ENCODE results near the gene ZNFX1. TPM values are rescaled to one million over a fixed set of nuclear protein-coding genes. Genes with fewer than 3 reads are reported as not detected.

The ZNFX1 gene
- total and polyA plus RNA-seq, 9 of the 15 experiments (the other 6 are each of a cell fraction or from before 2014, with no cell fraction given), result 3.8 to 13.8 (median 10.3) TPM

DNA sequence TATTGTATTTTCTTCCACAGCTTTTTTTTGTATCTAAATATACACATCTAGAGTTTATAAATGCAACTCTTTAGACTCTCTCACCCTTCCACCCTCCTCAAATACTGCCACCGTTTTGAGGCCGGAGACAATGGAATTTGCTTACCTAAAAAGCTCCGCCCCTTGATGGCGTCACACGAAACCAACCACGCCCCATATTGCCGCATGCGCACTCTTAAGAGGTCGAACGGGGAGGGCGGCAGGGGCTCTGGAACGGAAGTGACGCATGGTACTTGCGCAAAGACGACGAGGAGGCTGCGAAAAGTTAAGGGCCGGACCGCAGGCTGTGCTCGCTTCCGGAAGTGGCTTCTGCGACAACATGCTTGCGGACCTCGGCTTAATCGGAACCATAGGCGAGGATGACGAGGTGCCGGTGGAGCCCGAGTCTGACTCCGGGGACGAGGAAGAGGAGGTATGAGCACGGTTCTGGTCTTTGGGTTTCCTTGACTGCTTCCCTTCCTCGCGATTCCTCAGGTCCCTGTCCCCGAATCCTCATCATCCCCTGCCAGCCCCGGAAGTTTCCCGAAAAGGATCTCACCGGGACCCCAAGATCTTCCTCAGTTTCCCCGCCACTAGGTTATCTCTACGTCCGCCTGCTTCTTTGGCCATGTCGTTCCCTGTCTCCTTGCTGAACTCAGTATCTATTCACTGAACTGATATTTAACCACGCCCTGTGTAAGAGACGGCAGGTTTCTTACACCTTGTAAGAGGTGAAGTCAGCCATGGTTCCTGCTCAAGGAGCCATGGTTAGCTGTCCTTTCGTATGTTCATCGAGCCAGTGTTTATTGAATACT is 58.5 kb downstream of the ZNFX1 start, which contains the start of gene DDX27 (continued):
- TF ChIP-seq, protein P1, sequence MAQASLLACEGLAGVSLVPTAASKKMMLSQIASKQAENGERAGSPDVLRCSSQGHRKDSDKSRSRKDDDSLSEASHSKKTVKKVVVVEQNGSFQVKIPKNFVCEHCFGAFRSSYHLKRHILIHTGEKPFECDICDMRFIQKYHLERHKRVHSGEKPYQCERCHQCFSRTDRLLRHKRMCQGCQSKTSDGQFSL (CRISPR knock-in tag; IDR thresholded peaks at IDR 0.05), result no peak
- TF ChIP-seq, protein P1 (tag; IDR thresholded peaks at IDR 0.05), result no peak
- TF ChIP-seq FOXA1 (IDR thresholded peaks at IDR 0.05; ENCODE audit: borderline replicate concordance), result no peak
- TF ChIP-seq, protein P2, sequence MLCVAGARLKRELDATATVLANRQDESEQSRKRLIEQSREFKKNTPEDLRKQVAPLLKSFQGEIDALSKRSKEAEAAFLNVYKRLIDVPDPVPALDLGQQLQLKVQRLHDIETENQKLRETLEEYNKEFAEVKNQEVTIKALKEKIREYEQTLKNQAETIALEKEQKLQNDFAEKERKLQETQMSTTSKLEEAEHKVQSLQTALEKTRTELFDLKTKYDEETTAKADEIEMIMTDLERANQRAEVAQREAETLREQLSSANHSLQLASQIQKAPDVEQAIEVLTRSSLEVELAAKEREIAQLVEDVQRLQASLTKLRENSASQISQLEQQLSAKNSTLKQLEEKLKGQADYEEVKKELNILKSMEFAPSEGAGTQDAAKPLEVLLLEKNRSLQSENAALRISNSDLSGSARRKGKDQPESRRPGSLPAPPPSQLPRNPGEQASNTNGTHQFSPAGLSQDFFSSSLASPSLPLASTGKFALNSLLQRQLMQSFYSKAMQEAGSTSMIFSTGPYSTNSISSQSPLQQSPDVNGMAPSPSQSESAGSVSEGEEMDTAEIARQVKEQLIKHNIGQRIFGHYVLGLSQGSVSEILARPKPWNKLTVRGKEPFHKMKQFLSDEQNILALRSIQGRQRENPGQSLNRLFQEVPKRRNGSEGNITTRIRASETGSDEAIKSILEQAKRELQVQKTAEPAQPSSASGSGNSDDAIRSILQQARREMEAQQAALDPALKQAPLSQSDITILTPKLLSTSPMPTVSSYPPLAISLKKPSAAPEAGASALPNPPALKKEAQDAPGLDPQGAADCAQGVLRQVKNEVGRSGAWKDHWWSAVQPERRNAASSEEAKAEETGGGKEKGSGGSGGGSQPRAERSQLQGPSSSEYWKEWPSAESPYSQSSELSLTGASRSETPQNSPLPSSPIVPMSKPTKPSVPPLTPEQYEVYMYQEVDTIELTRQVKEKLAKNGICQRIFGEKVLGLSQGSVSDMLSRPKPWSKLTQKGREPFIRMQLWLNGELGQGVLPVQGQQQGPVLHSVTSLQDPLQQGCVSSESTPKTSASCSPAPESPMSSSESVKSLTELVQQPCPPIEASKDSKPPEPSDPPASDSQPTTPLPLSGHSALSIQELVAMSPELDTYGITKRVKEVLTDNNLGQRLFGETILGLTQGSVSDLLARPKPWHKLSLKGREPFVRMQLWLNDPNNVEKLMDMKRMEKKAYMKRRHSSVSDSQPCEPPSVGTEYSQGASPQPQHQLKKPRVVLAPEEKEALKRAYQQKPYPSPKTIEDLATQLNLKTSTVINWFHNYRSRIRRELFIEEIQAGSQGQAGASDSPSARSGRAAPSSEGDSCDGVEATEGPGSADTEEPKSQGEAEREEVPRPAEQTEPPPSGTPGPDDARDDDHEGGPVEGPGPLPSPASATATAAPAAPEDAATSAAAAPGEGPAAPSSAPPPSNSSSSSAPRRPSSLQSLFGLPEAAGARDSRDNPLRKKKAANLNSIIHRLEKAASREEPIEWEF (CRISPR knock-in tag; IDR thresholded peaks at IDR 0.05), result no peak
- TF ChIP-seq, protein P3, sequence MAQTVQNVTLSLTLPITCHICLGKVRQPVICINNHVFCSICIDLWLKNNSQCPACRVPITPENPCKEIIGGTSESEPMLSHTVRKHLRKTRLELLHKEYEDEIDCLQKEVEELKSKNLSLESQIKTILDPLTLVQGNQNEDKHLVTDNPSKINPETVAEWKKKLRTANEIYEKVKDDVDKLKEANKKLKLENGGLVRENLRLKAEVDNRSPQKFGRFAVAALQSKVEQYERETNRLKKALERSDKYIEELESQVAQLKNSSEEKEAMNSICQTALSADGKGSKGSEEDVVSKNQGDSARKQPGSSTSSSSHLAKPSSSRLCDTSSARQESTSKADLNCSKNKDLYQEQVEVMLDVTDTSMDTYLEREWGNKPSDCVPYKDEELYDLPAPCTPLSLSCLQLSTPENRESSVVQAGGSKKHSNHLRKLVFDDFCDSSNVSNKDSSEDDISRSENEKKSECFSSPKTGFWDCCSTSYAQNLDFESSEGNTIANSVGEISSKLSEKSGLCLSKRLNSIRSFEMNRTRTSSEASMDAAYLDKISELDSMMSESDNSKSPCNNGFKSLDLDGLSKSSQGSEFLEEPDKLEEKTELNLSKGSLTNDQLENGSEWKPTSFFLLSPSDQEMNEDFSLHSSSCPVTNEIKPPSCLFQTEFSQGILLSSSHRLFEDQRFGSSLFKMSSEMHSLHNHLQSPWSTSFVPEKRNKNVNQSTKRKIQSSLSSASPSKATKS (CRISPR knock-in tag; IDR thresholded peaks at IDR 0.05), result no peak
- TF ChIP-seq, protein P4, sequence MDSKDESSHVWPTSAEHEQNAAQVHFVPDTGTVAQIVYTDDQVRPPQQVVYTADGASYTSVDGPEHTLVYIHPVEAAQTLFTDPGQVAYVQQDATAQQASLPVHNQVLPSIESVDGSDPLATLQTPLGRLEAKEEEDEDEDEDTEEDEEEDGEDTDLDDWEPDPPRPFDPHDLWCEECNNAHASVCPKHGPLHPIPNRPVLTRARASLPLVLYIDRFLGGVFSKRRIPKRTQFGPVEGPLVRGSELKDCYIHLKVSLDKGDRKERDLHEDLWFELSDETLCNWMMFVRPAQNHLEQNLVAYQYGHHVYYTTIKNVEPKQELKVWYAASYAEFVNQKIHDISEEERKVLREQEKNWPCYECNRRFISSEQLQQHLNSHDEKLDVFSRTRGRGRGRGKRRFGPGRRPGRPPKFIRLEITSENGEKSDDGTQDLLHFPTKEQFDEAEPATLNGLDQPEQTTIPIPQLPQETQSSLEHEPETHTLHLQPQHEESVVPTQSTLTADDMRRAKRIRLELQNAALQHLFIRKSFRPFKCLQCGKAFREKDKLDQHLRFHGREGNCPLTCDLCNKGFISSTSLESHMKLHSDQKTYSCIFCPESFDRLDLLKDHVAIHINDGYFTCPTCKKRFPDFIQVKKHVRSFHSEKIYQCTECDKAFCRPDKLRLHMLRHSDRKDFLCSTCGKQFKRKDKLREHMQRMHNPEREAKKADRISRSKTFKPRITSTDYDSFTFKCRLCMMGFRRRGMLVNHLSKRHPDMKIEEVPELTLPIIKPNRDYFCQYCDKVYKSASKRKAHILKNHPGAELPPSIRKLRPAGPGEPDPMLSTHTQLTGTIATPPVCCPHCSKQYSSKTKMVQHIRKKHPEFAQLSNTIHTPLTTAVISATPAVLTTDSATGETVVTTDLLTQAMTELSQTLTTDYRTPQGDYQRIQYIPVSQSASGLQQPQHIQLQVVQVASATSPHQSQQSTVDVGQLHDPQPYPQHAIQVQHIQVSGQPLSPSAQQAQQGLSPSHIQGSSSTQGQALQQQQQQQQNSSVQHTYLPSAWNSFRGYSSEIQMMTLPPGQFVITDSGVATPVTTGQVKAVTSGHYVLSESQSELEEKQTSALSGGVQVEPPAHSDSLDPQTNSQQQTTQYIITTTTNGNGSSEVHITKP (IDR thresholded peaks at IDR 0.05; ENCODE audit: partially characterized antibody), result no peak
